ENCODE data around the gene CEP72. TPM values are rescaled to one million over a fixed set of nuclear protein-coding genes. Genes with fewer than 3 reads are reported as not detected.

The CEP72 gene
- total RNA-seq, 1 experiment from 2014 or later = 17.3 TPM

- peaks cover 3% of the 10 kb centered on the region for H3F3A ChIP-seq (ENCODE audit: low read length, unreplicated experiment)
- intact Hi-C loops (cut with micrococcal nuclease) = loop anchor here (5.0 kb wide), 1 partner anchor 46 kb away; the partner anchor contains the start of gene CEP72
- ChIA-PET POLR2A (ENCODE audit: unreplicated experiment) (no interaction called here), CTCF (interaction anchor here (0.5 to 0.6 kb wide), 3 partner anchors 90 to 106 kb away, joined by 3 to 5 read pairs (median 4); no protein-coding TSS in a partner anchor)
- H3K36me3 ChIP-seq (ENCODE audit: low read depth, low read length) = no peaks in the 10 kb centered on the region
- H3K79me2 ChIP-seq (ENCODE audit: low read length) = no peaks in the 10 kb centered on the region
- peaks cover 12% of the 10 kb centered on the region; the same call in 1 of the 2 replicates for H3K4me1 ChIP-seq (ENCODE audit: insufficient read depth, low read length)
- ATAC-seq = no peak; the same call in 1 of the 2 replicates
- no peak overlapping the region for H3K9ac ChIP-seq (ENCODE audit: low read length)
- H3K9me2 ChIP-seq (replicated peaks; ENCODE audit: low read length) = no peaks in the 10 kb centered on the region
- H3K4me2 ChIP-seq (ENCODE audit: low read length) = peak overlapping the region; percentile 67; the same call in 1 of the 2 replicates
- H2AFZ ChIP-seq (ENCODE audit: low read length) = no peak overlapping the region
- no peaks in the 10 kb centered on the region for H3K27me3 ChIP-seq (ENCODE audit: low read length)
- BruUV-seq (replicated peaks) = TSS peak; percentile 26
- DNase-seq = no peak
- peak overlapping the region; percentile 47; the same call in 1 of the 2 replicates for H3K4me3 ChIP-seq (ENCODE audit: low read length)
- no peak for TF ChIP-seq EZH2phosphoT487 (IDR thresholded peaks at IDR 0.05; ENCODE audit: borderline replicate concordance, low read length)
- no peak for TF ChIP-seq EZH2 (IDR thresholded peaks at IDR 0.05; ENCODE audit: low read length, unreplicated experiment)
- no peak for TF ChIP-seq CTCF (conservative IDR thresholded peaks at IDR 0.05; ENCODE audit: low read depth, low read length)
- H4K20me1 ChIP-seq (ENCODE audit: low read length) = no peaks in the 10 kb centered on the region
- H3K27ac ChIP-seq (ENCODE audit: low read length) = peak overlapping the region; percentile 54
- H3K9me3 ChIP-seq (ENCODE audit: low read length) = 0 out of 2 replicates have a peak, but pooled peaks cover 9% of the 10 kb centered on the region
These were observed 45.4 kb upstream of the CEP72 start for GRCh38 chr5:566636-567309.

- no peaks in the 10 kb centered on the region for H3K27me3 ChIP-seq (ENCODE audit: low read length)
- ATAC-seq = no peak
These were observed 44.5 kb upstream of the CEP72 start for GRCh38 chr5:567664-568060.

More at GRCh38 chr5:567664-568060, 44.5 kb upstream of the CEP72 start:
- no TSS peak for BruUV-seq (replicated peaks)
- Histone ChIP-seq H4K20me1 (ENCODE audit: low read length) (no peaks in the 10 kb centered on the region), H3K9me2 (replicated peaks; ENCODE audit: low read length) (no peaks in the 10 kb centered on the region), H2AFZ (ENCODE audit: low read length) (no peak overlapping the region), H3F3A (ENCODE audit: low read length, unreplicated experiment) (peaks cover 3% of the 10 kb centered on the region), H3K36me3 (ENCODE audit: low read depth, low read length) (no peaks in the 10 kb centered on the region), H3K9me3 (ENCODE audit: low read length) (0 out of 2 replicates have a peak, but pooled peaks cover 9% of the 10 kb centered on the region), H3K4me3 (ENCODE audit: low read length) (no peak overlapping the region), H3K27ac (ENCODE audit: low read length) (no peak overlapping the region), H3K9ac (ENCODE audit: low read length) (no peak overlapping the region), H3K79me2 (ENCODE audit: low read length) (no peaks in the 10 kb centered on the region), H3K4me1 (ENCODE audit: insufficient read depth, low read length) (peaks cover 13% of the 10 kb centered on the region), H3K4me2 (ENCODE audit: low read length) (no peak overlapping the region)
- no peak for TF ChIP-seq CTCF (conservative IDR thresholded peaks at IDR 0.05; ENCODE audit: low read depth, low read length)
- TF ChIP-seq EZH2 (IDR thresholded peaks at IDR 0.05; ENCODE audit: low read length, unreplicated experiment) = no peak
- TF ChIP-seq EZH2phosphoT487 (IDR thresholded peaks at IDR 0.05; ENCODE audit: borderline replicate concordance, low read length) = no peak
- no peak for DNase-seq
- ChIA-PET POLR2A (ENCODE audit: unreplicated experiment) (no interaction called here), CTCF (no interaction called here)
- intact Hi-C loops (cut with micrococcal nuclease) = loop anchor here (5.0 kb wide), 1 partner anchor 45 kb away; the partner anchor contains the start of gene CEP72
